Measurements from ENCODE around the gene SAMD15. TPM values are rescaled to one million over a fixed set of nuclear protein-coding genes. Genes with fewer than 3 reads are reported as not detected.

SAMD15 gene
- total RNA-seq, 2 donors from 2014 or later: 0.72 TPM; not detected in 1

DNA sequence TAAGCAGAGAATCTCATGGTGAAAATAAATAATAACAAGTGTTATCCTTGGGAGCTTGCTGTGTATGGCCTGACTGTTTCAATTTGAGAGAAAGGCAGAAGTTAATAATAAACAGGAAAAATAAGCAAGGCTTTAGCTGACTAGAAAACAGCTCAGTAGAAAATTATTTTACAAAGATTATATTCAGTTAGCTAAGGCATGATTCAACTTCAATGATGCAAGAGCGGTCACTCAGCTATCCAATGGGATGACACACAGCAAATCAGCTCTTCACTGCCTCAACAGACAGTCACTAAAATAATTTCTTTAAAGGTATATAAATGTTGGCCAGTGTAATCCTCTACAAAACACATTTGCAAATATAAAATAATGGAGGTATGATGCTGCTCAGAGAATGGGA lies 37.8 kb upstream of the SAMD15 start:
- Histone ChIP-seq H3K9ac (ENCODE audit: low read depth in 2 of 2, low read length in 2 of 2) (peak overlapping the region in 1 of 2 donors; percentile 18), H3K4me1 (no peaks in the 10 kb centered on the region), H3K27me3 (no peaks in the 10 kb centered on the region), H3K36me3 (no peaks in the 10 kb centered on the region), H3K4me3 (no peak overlapping the region), H3K9me3 (no peaks in the 10 kb centered on the region), H3K27ac (no peak overlapping the region)
- no peak for DNase-seq
- no peak for TF ChIP-seq CTCF (IDR thresholded peaks at IDR 0.05)
- intact Hi-C loops (cut with DNase I): no loop called here

DNA sequence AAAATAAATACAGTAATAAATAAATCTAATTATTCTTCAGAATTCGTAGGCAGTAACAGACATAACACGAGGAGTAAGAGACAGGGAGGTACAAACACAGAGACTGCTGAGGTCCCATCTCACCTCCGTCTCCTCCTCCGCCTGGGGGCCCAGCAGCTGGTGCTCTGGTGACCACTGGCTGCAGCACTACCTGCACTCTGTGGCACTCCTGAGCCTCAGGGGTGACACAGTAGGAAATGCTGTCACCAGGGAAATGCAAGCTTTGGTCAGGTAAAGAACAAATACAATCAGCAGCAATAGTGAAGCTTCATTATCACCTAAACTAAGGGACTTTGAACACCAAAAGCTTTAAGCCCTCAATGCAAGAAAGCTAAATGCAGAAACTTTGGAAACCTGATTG lies 36.8 kb upstream of the SAMD15 start:
- no peak overlapping the region for H3K27ac ChIP-seq
- DNase-seq: no peak
- no peaks in the 10 kb centered on the region for H3K4me1 ChIP-seq
- no peak for TF ChIP-seq CTCF (IDR thresholded peaks at IDR 0.05)
- no peak overlapping the region for H3K9ac ChIP-seq (ENCODE audit: low read depth in 2 of 2, low read length in 2 of 2)
- no peaks in the 10 kb centered on the region for H3K9me3 ChIP-seq
- no peaks in the 10 kb centered on the region for H3K36me3 ChIP-seq
- H3K27me3 ChIP-seq: no peaks in the 10 kb centered on the region
- intact Hi-C loops (cut with DNase I): no loop called here
- H3K4me3 ChIP-seq: no peak overlapping the region

DNA sequence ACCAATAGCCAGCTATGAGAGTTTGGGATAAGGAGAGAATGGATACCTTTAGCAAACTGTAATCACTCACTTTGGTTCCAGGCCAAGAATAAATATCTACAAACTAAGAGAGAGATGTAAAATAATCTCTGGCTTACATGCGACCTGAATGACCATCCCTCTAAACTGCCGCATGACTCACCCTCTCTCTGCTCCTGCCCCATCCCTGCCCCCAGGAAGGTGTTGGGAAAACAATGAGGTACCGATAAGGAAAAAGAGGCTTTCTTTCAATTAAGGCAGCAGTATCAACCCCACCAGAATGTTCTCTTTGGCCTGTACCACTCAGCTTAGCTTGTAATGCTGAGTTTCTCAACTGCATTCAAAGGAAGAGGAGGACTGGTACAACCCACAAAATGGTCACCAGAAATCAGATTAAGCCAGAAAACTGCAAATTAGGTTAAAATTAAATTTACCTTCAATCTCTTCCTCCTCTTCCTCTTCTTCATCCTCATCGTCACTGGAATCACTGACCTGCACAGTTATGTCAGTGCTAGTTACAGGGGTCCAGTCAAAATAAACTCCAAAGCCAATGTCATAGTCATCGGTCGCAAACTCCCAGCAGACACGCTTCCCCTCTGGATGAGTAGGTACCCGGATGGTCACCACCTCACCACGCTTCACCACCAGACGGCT lies 34.3 kb upstream of the SAMD15 start:
- Histone ChIP-seq H3K27ac (no peak overlapping the region), H3K9me3 (no peaks in the 10 kb centered on the region), H3K4me1 (no peaks in the 10 kb centered on the region), H3K4me3 (no peak overlapping the region), H3K36me3 (no peaks in the 10 kb centered on the region), H3K9ac (ENCODE audit: low read depth in 2 of 2, low read length in 2 of 2) (no peak overlapping the region), H3K27me3 (no peaks in the 10 kb centered on the region)
- intact Hi-C loops (cut with DNase I): no loop called here
- DNase-seq: no peak
- TF ChIP-seq CTCF (IDR thresholded peaks at IDR 0.05): no peak

DNA sequence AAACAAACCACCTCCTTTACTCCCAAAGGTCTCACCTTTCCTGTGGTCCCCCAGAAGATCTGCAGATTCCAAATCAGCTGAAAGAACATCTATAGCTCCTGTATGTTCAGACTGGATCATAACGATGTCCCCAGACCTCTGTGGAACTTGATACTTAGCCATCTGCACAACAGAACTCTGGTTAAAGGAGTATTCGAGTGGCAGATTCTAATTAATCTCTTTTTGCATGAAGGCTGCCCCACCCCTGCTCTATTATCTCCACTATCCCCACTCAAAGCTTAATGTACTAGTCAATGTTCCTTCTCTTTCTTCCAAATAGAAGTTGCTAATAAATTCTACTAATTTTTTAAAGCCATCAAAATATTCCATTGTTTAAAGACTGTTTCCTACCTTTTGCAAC lies 33.5 kb upstream of the SAMD15 start:
- no peak for TF ChIP-seq CTCF (IDR thresholded peaks at IDR 0.05)

GRCh38 chr14:77344377-77344996 lies 32.7 kb upstream of the SAMD15 start:
- no peak overlapping the region for H3K27ac ChIP-seq
- TF ChIP-seq CTCF (IDR thresholded peaks at IDR 0.05): no peak
- no peaks in the 10 kb centered on the region for H3K4me1 ChIP-seq
- no peak for DNase-seq
- no peaks in the 10 kb centered on the region for H3K9me3 ChIP-seq
- H3K9ac ChIP-seq (ENCODE audit: low read depth in 2 of 2, low read length in 2 of 2): no peak overlapping the region
- H3K36me3 ChIP-seq: no peaks in the 10 kb centered on the region
- intact Hi-C loops (cut with DNase I): no loop called here
- no peak overlapping the region for H3K4me3 ChIP-seq
- H3K27me3 ChIP-seq: no peaks in the 10 kb centered on the region

More for the DNA sequence above, 33.5 kb upstream of the SAMD15 start:
- intact Hi-C loops (cut with DNase I): no loop called here
- Histone ChIP-seq H3K27ac (no peak overlapping the region), H3K27me3 (no peaks in the 10 kb centered on the region), H3K9me3 (no peaks in the 10 kb centered on the region), H3K9ac (ENCODE audit: low read depth in 2 of 2, low read length in 2 of 2) (no peak overlapping the region), H3K36me3 (no peaks in the 10 kb centered on the region), H3K4me3 (no peak overlapping the region), H3K4me1 (no peaks in the 10 kb centered on the region)
- DNase-seq: no peak

All from colonic mucosa (tissue), 4 donors.